Mesendoderm (in vitro differentiated cells): ENCODE measurements around the gene DCAF12.

Experiments used
- DNase-seq: peaks from one replicate; pipeline ENCODE4 v3.0.0; 2013
- H2AK5ac ChIP-seq: 2 replicates; pipeline ENCODE4 v1.6.1; 2013; ENCODE audit warnings: low read length, inconsistent platforms
- H2BK120ac ChIP-seq: 2 replicates; pipeline ENCODE4 v1.6.1; 2013; ENCODE audit warnings: low read depth, mild to moderate bottlenecking, low read length, moderate library complexity, mixed read lengths
- H2BK15ac ChIP-seq: replicated peaks from 2 replicates; pipeline ENCODE4 v1.6.1; 2013; ENCODE audit warnings: low read depth, mild to moderate bottlenecking, moderate library complexity
- H2BK5ac ChIP-seq: 2 replicates; pipeline ENCODE4 v1.6.1; 2013; ENCODE audit warnings: low read length, inconsistent platforms
- H3K18ac ChIP-seq: 2 replicates; pipeline ENCODE4 v1.6.1; 2013; ENCODE audit warnings: mild to moderate bottlenecking, low read length, mixed read lengths
- H3K23ac ChIP-seq: one replicate; pipeline ENCODE4 v1.6.1; 2013; ENCODE audit warnings: low read length
- H3K27ac ChIP-seq: 2 replicates; pipeline ENCODE4 v1.5.1; 2013; ENCODE audit warnings: low read depth, mild to moderate bottlenecking, inconsistent platforms, low read length, moderate library complexity
- H3K27me3 ChIP-seq: 2 replicates; pipeline ENCODE4 v1.6.1; 2013; ENCODE audit warnings: low read length, control low read depth, mild to moderate bottlenecking, inconsistent platforms; ENCODE audit not compliant: insufficient read depth, poor library complexity
- H3K36me3 ChIP-seq: 2 replicates; pipeline ENCODE4 v1.6.1; 2013; ENCODE audit warnings: low read length, inconsistent platforms; ENCODE audit not compliant: control insufficient read depth, insufficient read depth
- H3K4ac ChIP-seq: one replicate; pipeline ENCODE4 v1.6.1; 2013; ENCODE audit warnings: low read depth, mild to moderate bottlenecking, low read length, moderate library complexity
- H3K4me1 ChIP-seq: 2 replicates; pipeline ENCODE4 v1.6.1; 2013; ENCODE audit warnings: low read depth, low read length, inconsistent platforms; ENCODE audit not compliant: control insufficient read depth
- H3K4me2 ChIP-seq: 2 replicates; pipeline ENCODE4 v1.6.1; 2013; ENCODE audit warnings: low read length
- H3K4me3 ChIP-seq: 2 replicates; pipeline ENCODE4 v1.5.1; 2013; ENCODE audit warnings: mild to moderate bottlenecking, low read length
- H3K56ac ChIP-seq: one replicate; pipeline ENCODE4 v1.6.1; 2013; ENCODE audit warnings: low read length
- H3K79me1 ChIP-seq: 2 replicates; pipeline ENCODE4 v1.6.1; 2013; ENCODE audit warnings: low read length, inconsistent platforms
- H3K79me2 ChIP-seq: 2 replicates; pipeline ENCODE4 v1.6.1; 2013; ENCODE audit warnings: mild to moderate bottlenecking, low read length; ENCODE audit not compliant: control insufficient read depth, insufficient read depth
- H3K9ac ChIP-seq: 2 replicates; pipeline ENCODE4 v1.6.1; 2013; ENCODE audit warnings: low read length, inconsistent platforms
- H4K5ac ChIP-seq: one replicate; pipeline ENCODE4 v1.6.1; 2013; ENCODE audit warnings: low read length
- H4K8ac ChIP-seq: one replicate; pipeline ENCODE4 v1.6.1; 2013; ENCODE audit warnings: low read depth, mild to moderate bottlenecking, control low read depth, low read length, moderate library complexity
- WGBS: extraction: QIAGEN DNeasy Blood & Tissue Kit; methylation state at CpG from one replicate; pipeline ENCODE4 v1.1.7; 2013; ENCODE audit warnings: low lambda C conversion rate, missing lambda C conversion rate; ENCODE audit not compliant: insufficient coverage; ENCODE audit errors: extremely low coverage; 5-methylcytosine and 5-hydroxymethylcytosine counted together

DCAF12 gene

GRCh38 chr9:34163434-34163833, 36.9 kb upstream of the DCAF12 start:
- DNase-seq = no peak
- Histone ChIP-seq H3K18ac (no peak overlapping the region), H3K4me1 (no peaks in the 10 kb centered on the region), H4K8ac (no peak overlapping the region), H3K23ac (no peak overlapping the region), H2BK120ac (no peak overlapping the region), H3K27me3 (no peaks in the 10 kb centered on the region), H3K4me3 (no peak overlapping the region), H3K36me3 (no peaks in the 10 kb centered on the region), H3K56ac (no peak overlapping the region), H3K79me2 (no peaks in the 10 kb centered on the region), H3K4ac (no peak overlapping the region), H2BK15ac (no peak overlapping the region), H2BK5ac (no peak overlapping the region), H2AK5ac (no peak overlapping the region), H3K27ac (no peak overlapping the region), H3K4me2 (no peak overlapping the region), H3K79me1 (no peaks in the 10 kb centered on the region), H4K5ac (no peak overlapping the region), H3K9ac (no peak overlapping the region)
- no CpG with 5 or more reads among the region's 3 CpGs for WGBS

GRCh38 chr9:34158362-34158869, 31.9 kb upstream of the DCAF12 start:
- Histone ChIP-seq H3K23ac (no peak overlapping the region), H3K18ac (no peak overlapping the region), H4K5ac (no peak overlapping the region), H2AK5ac (no peak overlapping the region), H3K27ac (no peak overlapping the region), H2BK5ac (no peak overlapping the region), H3K4me1 (no peaks in the 10 kb centered on the region), H3K79me2 (no peaks in the 10 kb centered on the region), H2BK120ac (no peak overlapping the region), H3K9ac (no peak overlapping the region), H3K36me3 (no peaks in the 10 kb centered on the region), H4K8ac (no peak overlapping the region), H3K79me1 (no peaks in the 10 kb centered on the region), H3K56ac (no peak overlapping the region), H3K4me3 (no peak overlapping the region), H2BK15ac (no peak overlapping the region), H3K4ac (no peak overlapping the region), H3K27me3 (no peaks in the 10 kb centered on the region), H3K4me2 (no peak overlapping the region)
- peak; percentile 43 for DNase-seq
- WGBS = no CpG with 5 or more reads among the region's 6 CpGs

GRCh38 chr9:34157898-34158297, 31.4 kb upstream of the DCAF12 start:
- Histone ChIP-seq H2AK5ac (no peak overlapping the region), H3K18ac (no peak overlapping the region), H3K4me1 (no peaks in the 10 kb centered on the region), H3K27ac (no peak overlapping the region), H3K4me3 (no peak overlapping the region), H3K9ac (no peak overlapping the region), H4K8ac (no peak overlapping the region), H3K36me3 (no peaks in the 10 kb centered on the region), H3K56ac (no peak overlapping the region), H2BK5ac (no peak overlapping the region), H2BK15ac (no peak overlapping the region), H3K79me2 (no peaks in the 10 kb centered on the region), H2BK120ac (no peak overlapping the region), H3K4ac (no peak overlapping the region), H3K27me3 (no peaks in the 10 kb centered on the region), H3K23ac (no peak overlapping the region), H3K79me1 (no peaks in the 10 kb centered on the region), H4K5ac (no peak overlapping the region), H3K4me2 (no peak overlapping the region)
- no peak for DNase-seq
- no CpG with 5 or more reads among the region's 2 CpGs for WGBS

GRCh38 chr9:34157318-34157717, 30.8 kb upstream of the DCAF12 start:
- Histone ChIP-seq H3K56ac (no peak overlapping the region), H3K36me3 (no peaks in the 10 kb centered on the region), H2BK120ac (no peak overlapping the region), H3K9ac (no peak overlapping the region), H3K79me2 (no peaks in the 10 kb centered on the region), H3K4me1 (no peaks in the 10 kb centered on the region), H4K5ac (no peak overlapping the region), H3K27me3 (no peaks in the 10 kb centered on the region), H3K27ac (no peak overlapping the region), H4K8ac (no peak overlapping the region), H3K79me1 (no peaks in the 10 kb centered on the region), H3K4me3 (no peak overlapping the region), H2BK15ac (no peak overlapping the region), H3K23ac (no peak overlapping the region), H3K18ac (no peak overlapping the region), H2BK5ac (no peak overlapping the region), H2AK5ac (no peak overlapping the region), H3K4me2 (no peak overlapping the region), H3K4ac (no peak overlapping the region)
- DNase-seq = no peak

- Histone ChIP-seq H4K8ac (no peak overlapping the region), H3K36me3 (no peaks in the 10 kb centered on the region), H3K23ac (no peak overlapping the region), H2BK15ac (no peak overlapping the region), H3K4me2 (no peak overlapping the region), H3K27ac (no peak overlapping the region), H3K79me1 (no peaks in the 10 kb centered on the region), H2BK5ac (no peak overlapping the region), H3K56ac (no peak overlapping the region), H3K9ac (no peak overlapping the region), H3K4ac (no peak overlapping the region), H3K18ac (no peak overlapping the region), H2BK120ac (no peak overlapping the region), H3K27me3 (no peaks in the 10 kb centered on the region), H2AK5ac (no peak overlapping the region), H3K79me2 (no peaks in the 10 kb centered on the region), H3K4me1 (no peaks in the 10 kb centered on the region), H4K5ac (no peak overlapping the region), H3K4me3 (no peak overlapping the region)
- no CpG with 5 or more reads among the region's 1 CpG for WGBS
- DNase-seq = no peak
Measured at GRCh38 chr9:34154057-34154456, 27.6 kb upstream of the DCAF12 start.

GRCh38 chr9:34151398-34151797, 24.9 kb upstream of the DCAF12 start:
- Histone ChIP-seq H3K36me3 (no peaks in the 10 kb centered on the region), H2AK5ac (no peak overlapping the region), H3K79me1 (no peaks in the 10 kb centered on the region), H4K5ac (no peak overlapping the region), H3K56ac (no peak overlapping the region), H4K8ac (no peak overlapping the region), H3K18ac (no peak overlapping the region), H3K27me3 (no peaks in the 10 kb centered on the region), H3K4me3 (no peak overlapping the region), H3K9ac (no peak overlapping the region), H3K4me2 (no peak overlapping the region), H3K27ac (no peak overlapping the region), H3K4ac (no peak overlapping the region), H3K79me2 (no peaks in the 10 kb centered on the region), H2BK15ac (no peak overlapping the region), H2BK120ac (no peak overlapping the region), H3K4me1 (no peaks in the 10 kb centered on the region), H3K23ac (no peak overlapping the region), H2BK5ac (no peak overlapping the region)
- no peak for DNase-seq
- no CpG with 5 or more reads among the region's 4 CpGs for WGBS
